ENCODE measurements around the gene PGM1. TPM values are rescaled to one million over a fixed set of nuclear protein-coding genes. Genes with fewer than 3 reads are reported as not detected.
A peak's percentile ranks its signal among the peaks of the same experiment; 100 is the strongest.

Gene PGM1
- polyA plus RNA-seq, 3 donors: 8.2 to 39.8 (median 28.7) TPM

- intact Hi-C loops (cut with micrococcal nuclease): no loop called here
- DNase-seq: peak; percentile 6 to 36 (median 8)
- Histone ChIP-seq H3K27ac (ENCODE audit: low read depth in 1 of 2, low read length in 2 of 2) (no peak overlapping the region), H3K4me2 (replicated peaks; ENCODE audit: extremely low read depth, low read length, poor library complexity, severe bottlenecking) (no peak overlapping the region), H3K9ac (ENCODE audit: insufficient read depth, low read length, poor library complexity, severe bottlenecking) (no peak overlapping the region), H3K79me2 (ENCODE audit: insufficient read depth, low read length) (no peaks in the 10 kb centered on the region), H3K36me3 (replicated peaks in 1 of 2; ENCODE audit: control insufficient read depth in 1 of 2, insufficient read depth in 2 of 2, low read length in 2 of 2) (no peaks in the 10 kb centered on the region), H3K9me3 (replicated peaks in 1 of 2; ENCODE audit: control insufficient read depth in 1 of 2, insufficient read depth in 1 of 2, low read length in 2 of 2) (no peaks in the 10 kb centered on the region), H3K4me1 (ENCODE audit: control insufficient read depth in 1 of 2, insufficient read depth in 2 of 2, low read length in 2 of 2) (no peaks in the 10 kb centered on the region), H3K4me3 (replicated peaks in 1 of 3; ENCODE audit: low read depth in 2 of 3, low read length in 3 of 3) (no peak overlapping the region), H4K20me1 (ENCODE audit: insufficient read depth, low read length) (no peaks in the 10 kb centered on the region), H3K27me3 (ENCODE audit: control insufficient read depth in 2 of 2, insufficient read depth in 2 of 2, low read length in 2 of 2) (no peaks in the 10 kb centered on the region), H2AFZ (ENCODE audit: insufficient read depth, low read depth, low read length, poor library complexity, severe bottlenecking) (no peak overlapping the region)
- Mint-ChIP-seq H3K9me3 (no peaks in the 10 kb centered on the region), H3K36me3 (peaks cover 2 to 3% of the 10 kb centered on the region in 2 donors), H3K27ac (no peak overlapping the region), H3K4me3 (no peak overlapping the region), H3K27me3 (ENCODE audit: low read depth in 3 of 3) (no peaks in the 10 kb centered on the region), H3K4me1 (no peaks in the 10 kb centered on the region)
- TF ChIP-seq, protein P1, sequence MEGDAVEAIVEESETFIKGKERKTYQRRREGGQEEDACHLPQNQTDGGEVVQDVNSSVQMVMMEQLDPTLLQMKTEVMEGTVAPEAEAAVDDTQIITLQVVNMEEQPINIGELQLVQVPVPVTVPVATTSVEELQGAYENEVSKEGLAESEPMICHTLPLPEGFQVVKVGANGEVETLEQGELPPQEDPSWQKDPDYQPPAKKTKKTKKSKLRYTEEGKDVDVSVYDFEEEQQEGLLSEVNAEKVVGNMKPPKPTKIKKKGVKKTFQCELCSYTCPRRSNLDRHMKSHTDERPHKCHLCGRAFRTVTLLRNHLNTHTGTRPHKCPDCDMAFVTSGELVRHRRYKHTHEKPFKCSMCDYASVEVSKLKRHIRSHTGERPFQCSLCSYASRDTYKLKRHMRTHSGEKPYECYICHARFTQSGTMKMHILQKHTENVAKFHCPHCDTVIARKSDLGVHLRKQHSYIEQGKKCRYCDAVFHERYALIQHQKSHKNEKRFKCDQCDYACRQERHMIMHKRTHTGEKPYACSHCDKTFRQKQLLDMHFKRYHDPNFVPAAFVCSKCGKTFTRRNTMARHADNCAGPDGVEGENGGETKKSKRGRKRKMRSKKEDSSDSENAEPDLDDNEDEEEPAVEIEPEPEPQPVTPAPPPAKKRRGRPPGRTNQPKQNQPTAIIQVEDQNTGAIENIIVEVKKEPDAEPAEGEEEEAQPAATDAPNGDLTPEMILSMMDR (IDR thresholded peaks at IDR 0.05): peak; percentile 69
- 80% methylated on average over 2 of the region's 6 CpGs for WGBS (ENCODE audit: insufficient coverage)
Measured at GRCh38 chr1:63557365-63557987, 35.7 kb upstream of the PGM1 start.

GRCh38 chr1:63559357-63559756 lies 33.9 kb upstream of the PGM1 start:
- Histone ChIP-seq H3K9me3 (replicated peaks in 1 of 2; ENCODE audit: control insufficient read depth in 1 of 2, insufficient read depth in 1 of 2, low read length in 2 of 2) (no peaks in the 10 kb centered on the region), H3K27me3 (ENCODE audit: control insufficient read depth in 2 of 2, insufficient read depth in 2 of 2, low read length in 2 of 2) (no peaks in the 10 kb centered on the region), H3K9ac (ENCODE audit: insufficient read depth, low read length, poor library complexity, severe bottlenecking) (no peak overlapping the region), H3K4me1 (ENCODE audit: control insufficient read depth in 1 of 2, insufficient read depth in 2 of 2, low read length in 2 of 2) (no peaks in the 10 kb centered on the region), H3K4me3 (replicated peaks in 1 of 3; ENCODE audit: low read depth in 2 of 3, low read length in 3 of 3) (no peak overlapping the region), H3K36me3 (replicated peaks in 1 of 2; ENCODE audit: control insufficient read depth in 1 of 2, insufficient read depth in 2 of 2, low read length in 2 of 2) (no peaks in the 10 kb centered on the region), H3K27ac (ENCODE audit: low read depth in 1 of 2, low read length in 2 of 2) (no peak overlapping the region), H3K79me2 (ENCODE audit: insufficient read depth, low read length) (no peaks in the 10 kb centered on the region), H3K4me2 (replicated peaks; ENCODE audit: extremely low read depth, low read length, poor library complexity, severe bottlenecking) (no peak overlapping the region), H2AFZ (ENCODE audit: insufficient read depth, low read depth, low read length, poor library complexity, severe bottlenecking) (no peak overlapping the region), H4K20me1 (ENCODE audit: insufficient read depth, low read length) (no peaks in the 10 kb centered on the region)
- H3K4me1 Mint-ChIP-seq: no peaks in the 10 kb centered on the region
- H3K4me3 Mint-ChIP-seq: no peak overlapping the region
- no peaks in the 10 kb centered on the region for H3K27me3 Mint-ChIP-seq (ENCODE audit: low read depth in 3 of 3)
- WGBS (ENCODE audit: insufficient coverage): no CpG with 5 or more reads among the region's 2 CpGs
- peak overlapping the region in 1 of 7 donors; percentile 30 for H3K27ac Mint-ChIP-seq
- no peaks in the 10 kb centered on the region for H3K9me3 Mint-ChIP-seq
- TF ChIP-seq, protein P1 (IDR thresholded peaks at IDR 0.05): no peak
- DNase-seq: no peak
- intact Hi-C loops (cut with micrococcal nuclease): no loop called here
- H3K36me3 Mint-ChIP-seq: peaks cover 0 to 2% of the 10 kb centered on the region in 2 donors

All from CD14-positive monocyte (primary cell).